Right atrium auricular region (tissue), 2 donors: Measurements from ENCODE around the gene BSCL2. TPM values are rescaled to one million over a fixed set of nuclear protein-coding genes. Genes with fewer than 3 reads are reported as not detected.
"Not testable (repeated sequence)": the region's sequence is repeated elsewhere in the genome, so short reads cannot be mapped to it uniquely, and the experiment has no call there.

Experiments used
- DNase-seq: peaks from one replicate; pipeline ENCODE4 v3.0.0-alpha.2; 2019; ENCODE audit warnings: low spot score
- H3K27ac ChIP-seq, 2 donors: fragments of 200-600 bp; sonication (generic); 1 replicate in 1 of 2; 2 replicates in 1 of 2; pipeline ENCODE4 v1.5.1; 2016 to 2019
- H3K27me3 ChIP-seq, 2 donors: fragments of 200-600 bp; sonication (generic); one replicate each; pipeline versions ENCODE4 v1.5.1 to v1.6.0; 2017 to 2019
- H3K36me3 ChIP-seq: fragments of 200-600 bp; sonication (generic); one replicate; pipeline ENCODE4 v1.5.1; 2016
- H3K4me1 ChIP-seq, 2 donors: fragments of 200-600 bp; sonication (generic); one replicate each; pipeline versions ENCODE4 v1.5.1 to v1.6.0; 2017 to 2019
- H3K4me3 ChIP-seq, 2 donors: fragments of 200-600 bp; sonication (generic); 1 replicate in 1 of 2; 2 replicates in 1 of 2; pipeline ENCODE4 v1.5.1; 2017 to 2019; ENCODE audit warnings: mild to moderate bottlenecking in 1 of 2, moderate library complexity in 1 of 2
- H3K9me3 ChIP-seq, 2 donors: fragments of 200-600 bp; sonication (generic); one replicate each; pipeline ENCODE4 v1.5.1; 2019
- total RNA-seq, 2 donors: library from RNA; depleted of rRNA; stranded (reverse); fragments of >200 nt; gene quantifications; one replicate each; pipeline ENCODE4 v1.1.0, GENCODE V29; 2016
- TF ChIP-seq, protein P1 (sequence below), 2 donors: fragments of 200-600 bp; sonication (generic); IDR thresholded peaks; one replicate each; pipeline ENCODE4 v1.5.1; 2019; ENCODE audit warnings: antibody characterized with exemption in 2 of 2

The BSCL2 gene
- total RNA-seq, 2 donors from 2014 or later: 18.6 to 23.0 TPM

DNA sequence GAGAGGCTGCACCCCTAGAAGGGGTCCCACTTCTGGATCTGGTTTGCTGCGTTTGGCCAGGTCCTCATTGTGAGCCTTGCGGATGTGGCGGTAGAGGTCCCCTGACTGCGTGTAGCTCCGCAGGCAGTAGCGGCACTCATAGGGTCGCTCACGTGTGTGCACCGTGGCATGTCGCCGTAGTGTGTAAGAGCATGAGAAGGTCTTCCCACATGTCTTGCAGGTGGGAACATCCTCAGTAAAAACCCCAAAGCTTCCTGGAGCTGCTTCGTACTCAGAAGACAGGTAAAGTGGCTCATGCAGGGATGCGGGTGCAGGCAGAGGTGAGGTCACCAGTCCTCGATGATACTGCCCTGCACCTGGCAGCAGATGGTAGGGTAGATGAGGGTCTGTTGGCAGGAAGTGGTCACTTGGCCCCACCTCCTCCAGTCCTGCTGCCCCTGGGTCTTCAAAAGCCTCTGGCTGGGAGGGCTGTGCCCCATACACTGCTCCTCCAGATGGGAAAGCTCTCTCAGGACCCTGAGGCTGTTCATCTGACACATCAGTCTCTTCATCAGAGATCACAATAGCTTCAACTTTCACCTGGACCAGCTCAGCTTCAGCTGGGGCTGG is 45.1 kb upstream of the BSCL2 start:
- Histone ChIP-seq H3K4me1 (peaks cover 0 to 27% of the 10 kb centered on the region in 2 donors), H3K4me3 (no peak overlapping the region), H3K27me3 (no peaks in the 10 kb centered on the region), H3K9me3 (no peaks in the 10 kb centered on the region), H3K36me3 (peaks cover 5% of the 10 kb centered on the region), H3K27ac (no peak overlapping the region)
- TF ChIP-seq, protein P1, sequence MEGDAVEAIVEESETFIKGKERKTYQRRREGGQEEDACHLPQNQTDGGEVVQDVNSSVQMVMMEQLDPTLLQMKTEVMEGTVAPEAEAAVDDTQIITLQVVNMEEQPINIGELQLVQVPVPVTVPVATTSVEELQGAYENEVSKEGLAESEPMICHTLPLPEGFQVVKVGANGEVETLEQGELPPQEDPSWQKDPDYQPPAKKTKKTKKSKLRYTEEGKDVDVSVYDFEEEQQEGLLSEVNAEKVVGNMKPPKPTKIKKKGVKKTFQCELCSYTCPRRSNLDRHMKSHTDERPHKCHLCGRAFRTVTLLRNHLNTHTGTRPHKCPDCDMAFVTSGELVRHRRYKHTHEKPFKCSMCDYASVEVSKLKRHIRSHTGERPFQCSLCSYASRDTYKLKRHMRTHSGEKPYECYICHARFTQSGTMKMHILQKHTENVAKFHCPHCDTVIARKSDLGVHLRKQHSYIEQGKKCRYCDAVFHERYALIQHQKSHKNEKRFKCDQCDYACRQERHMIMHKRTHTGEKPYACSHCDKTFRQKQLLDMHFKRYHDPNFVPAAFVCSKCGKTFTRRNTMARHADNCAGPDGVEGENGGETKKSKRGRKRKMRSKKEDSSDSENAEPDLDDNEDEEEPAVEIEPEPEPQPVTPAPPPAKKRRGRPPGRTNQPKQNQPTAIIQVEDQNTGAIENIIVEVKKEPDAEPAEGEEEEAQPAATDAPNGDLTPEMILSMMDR (IDR thresholded peaks at IDR 0.05): no peak
- DNase-seq: no peak

DNA sequence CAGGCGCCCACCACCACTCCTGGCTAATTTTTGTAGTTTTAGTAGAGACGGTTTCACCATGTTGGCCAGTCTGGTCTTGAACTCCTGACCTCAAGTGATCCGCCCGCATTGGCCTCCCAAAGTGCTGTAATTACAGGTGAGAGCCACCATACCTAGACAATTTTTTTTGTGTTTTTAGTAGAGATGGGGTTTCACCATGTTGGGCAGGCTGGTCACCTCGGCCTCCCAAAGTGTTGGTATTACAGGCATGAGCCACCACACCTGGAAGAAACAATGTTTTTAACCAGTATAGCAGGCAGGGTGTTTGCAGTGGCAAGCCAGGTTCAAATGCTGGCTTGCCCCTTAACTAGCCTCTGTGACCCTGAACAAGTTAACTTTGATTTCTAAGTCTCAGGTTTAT is 42.7 kb upstream of the BSCL2 start:
- not testable (repeated sequence) for H3K9me3 ChIP-seq, H3K4me3 ChIP-seq, H3K27me3 ChIP-seq, H3K36me3 ChIP-seq, H3K27ac ChIP-seq, DNase-seq
- peaks cover 0 to 27% of the 10 kb centered on the region in 2 donors for H3K4me1 ChIP-seq

DNA sequence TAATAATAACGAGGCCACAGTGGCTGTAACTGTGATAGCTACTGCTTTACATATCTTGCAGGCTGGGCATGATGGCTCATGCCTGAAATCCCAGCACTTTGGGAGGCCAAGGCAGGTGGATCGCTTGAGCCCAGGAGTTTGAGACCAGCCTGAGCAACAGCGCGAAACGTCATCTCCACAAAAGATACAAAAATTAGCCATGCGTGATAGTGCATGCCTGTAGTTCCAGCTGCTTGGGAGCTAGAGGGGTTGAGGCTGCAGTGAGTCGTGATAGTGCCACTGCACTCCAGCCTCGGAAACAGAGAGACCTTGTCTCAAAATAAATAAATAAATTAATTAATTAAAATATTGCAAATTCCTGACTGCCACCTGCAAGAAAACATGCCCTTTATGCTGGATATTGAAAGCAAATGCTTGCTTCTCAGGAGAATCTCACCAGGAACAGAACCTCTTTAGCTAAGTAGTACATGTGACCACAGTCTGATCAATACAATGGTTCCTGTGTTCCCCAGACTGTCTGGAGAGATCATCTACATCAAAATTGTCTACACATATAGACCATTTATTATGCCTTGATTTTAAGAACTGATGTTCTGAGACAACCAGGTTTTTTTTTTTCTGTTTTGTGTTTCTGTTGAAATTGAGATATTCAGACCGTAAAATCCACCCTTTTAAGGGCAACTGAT is 40.4 kb upstream of the BSCL2 start:
- H3K4me1 ChIP-seq: peaks cover 0 to 12% of the 10 kb centered on the region in 2 donors
- no peaks in the 10 kb centered on the region for H3K9me3 ChIP-seq
- DNase-seq: no peak
- H3K4me3 ChIP-seq: no peak overlapping the region
- H3K36me3 ChIP-seq: peaks cover 3% of the 10 kb centered on the region
- H3K27ac ChIP-seq: no peak overlapping the region
- H3K27me3 ChIP-seq: no peaks in the 10 kb centered on the region
- TF ChIP-seq, protein P1 (IDR thresholded peaks at IDR 0.05): no peak

- H3K4me1 ChIP-seq: no peaks in the 10 kb centered on the region
- H3K4me3 ChIP-seq: no peak overlapping the region
- no peaks in the 10 kb centered on the region for H3K27me3 ChIP-seq
- H3K27ac ChIP-seq: no peak overlapping the region
- H3K9me3 ChIP-seq: no peaks in the 10 kb centered on the region
- peaks cover 61% of the 10 kb centered on the region for H3K36me3 ChIP-seq
- DNase-seq: no peak
- TF ChIP-seq, protein P1 (IDR thresholded peaks at IDR 0.05): no peak
Observed at GRCh38 chr11:62737196-62737595, 30.0 kb upstream of the BSCL2 start.

- Histone ChIP-seq H3K4me1 (peaks cover 0 to 28% of the 10 kb centered on the region in 2 donors), H3K9me3 (no peaks in the 10 kb centered on the region), H3K36me3 (peaks cover 47% of the 10 kb centered on the region), H3K27ac (no peak overlapping the region), H3K4me3 (no peak overlapping the region), H3K27me3 (no peaks in the 10 kb centered on the region)
- TF ChIP-seq, protein P1 (IDR thresholded peaks at IDR 0.05): no peak
- DNase-seq: no peak
Observed at GRCh38 chr11:62732830-62733229, 25.6 kb upstream of the BSCL2 start.

DNA sequence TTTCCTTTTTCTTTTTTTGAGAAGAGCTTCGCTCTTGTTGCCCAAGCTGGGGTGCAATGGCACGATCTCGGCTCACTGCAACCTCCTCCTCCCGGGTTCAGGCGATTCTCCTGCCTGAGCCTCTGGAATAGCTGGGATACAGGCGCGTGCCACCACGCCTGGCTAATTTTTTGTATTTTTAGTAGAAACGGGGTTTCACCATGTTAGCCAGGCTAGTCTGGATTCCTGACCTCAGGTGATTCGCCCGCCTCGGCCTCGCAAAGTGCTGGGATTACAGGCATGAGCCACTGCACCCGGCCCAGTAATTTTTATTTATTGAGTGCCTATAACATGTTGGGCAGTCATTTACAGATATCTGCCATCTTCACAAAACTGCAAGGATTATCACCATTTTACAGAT is 22.9 kb upstream of the BSCL2 start:
- Histone ChIP-seq H3K4me3 (peak overlapping the region in 1 of 2 donors; percentile 82), H3K4me1 (peaks cover 0 to 38% of the 10 kb centered on the region in 2 donors), H3K36me3 (peaks cover 27% of the 10 kb centered on the region)
- DNase-seq, H3K27me3 ChIP-seq, H3K9me3 ChIP-seq, H3K27ac ChIP-seq: not testable (repeated sequence)
